GM21423 (cell line): ENCODE measurements around the gene ITLN1.
A peak's percentile ranks its signal among the peaks of the same experiment; 100 is the strongest.

Experiments used
- ATAC-seq: cut with Tn5 transposase; IDR thresholded peaks from one replicate; pipeline ENCODE4 v1.9.1; 2021; ENCODE audit warnings: mild to moderate bottlenecking, moderate library complexity; ENCODE audit not compliant: unreplicated experiment

Gene ITLN1

DNA sequence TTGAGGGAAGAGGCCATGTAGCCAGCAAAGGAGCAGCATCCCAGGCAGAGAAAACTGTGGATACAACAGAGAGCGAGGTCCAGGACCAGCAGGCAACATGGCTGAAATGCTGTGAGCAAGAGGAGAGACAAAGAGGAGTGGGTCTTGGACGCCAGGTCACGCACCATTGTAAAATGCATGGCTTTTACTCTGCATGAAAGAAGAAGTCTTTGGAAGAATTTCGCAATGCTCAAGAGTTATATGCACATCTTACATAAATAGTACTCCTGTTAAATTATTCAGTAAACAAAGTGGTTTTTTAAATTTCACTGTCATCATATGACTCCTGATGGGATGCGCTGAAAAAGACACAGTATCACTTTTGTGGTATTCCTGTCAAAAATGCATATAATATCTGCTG, 25.8 kb downstream of the ITLN1 start:
- ATAC-seq, result no peak

GRCh38 chr1:160858507-160858906, 26.5 kb downstream of the ITLN1 start:
- no peak for ATAC-seq

- no peak for ATAC-seq
Observed at GRCh38 chr1:160858097-160858496, 26.9 kb downstream of the ITLN1 start.

DNA sequence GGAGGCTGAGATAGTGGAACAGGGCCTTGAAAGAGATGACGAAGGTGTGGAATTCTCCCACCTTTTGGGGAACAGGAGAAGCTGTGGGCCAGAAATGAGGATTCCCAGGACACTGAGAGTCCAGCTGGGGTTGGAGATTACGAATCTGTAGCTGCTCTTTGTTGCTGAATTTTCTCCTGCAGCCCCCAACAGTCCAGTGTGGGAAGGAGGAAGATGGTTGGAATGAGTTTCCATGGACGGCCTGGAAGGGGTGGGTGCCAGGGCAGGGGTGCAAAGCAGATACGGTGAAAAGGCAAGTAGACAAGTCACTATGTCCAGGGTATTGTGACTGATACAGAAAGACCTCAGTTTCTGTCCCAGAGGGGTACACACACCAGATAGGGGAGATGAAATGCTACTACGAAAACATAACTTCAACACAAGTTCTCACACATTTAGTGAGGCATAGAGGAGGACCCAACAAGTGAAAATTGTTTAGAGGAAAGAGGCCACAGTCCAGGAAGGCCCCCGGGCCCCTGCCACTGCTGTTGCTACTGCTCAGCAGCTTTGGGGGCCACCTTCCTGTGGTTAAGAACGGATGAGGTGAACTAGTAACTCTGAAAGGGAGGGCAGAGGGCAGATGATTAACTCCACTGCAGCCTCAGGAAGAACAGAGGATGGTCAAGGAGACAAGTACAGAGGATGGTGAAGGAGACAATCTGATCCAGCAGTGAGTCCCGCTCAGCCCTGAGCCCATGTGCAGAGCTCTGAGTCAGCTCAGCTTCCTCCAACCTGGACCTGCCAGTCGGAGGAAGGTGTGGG, 29.6 kb downstream of the ITLN1 start:
- ATAC-seq, result peak; percentile 85

- ATAC-seq, result no peak
Observed at GRCh38 chr1:160853754-160854153, 31.2 kb downstream of the ITLN1 start.

DNA sequence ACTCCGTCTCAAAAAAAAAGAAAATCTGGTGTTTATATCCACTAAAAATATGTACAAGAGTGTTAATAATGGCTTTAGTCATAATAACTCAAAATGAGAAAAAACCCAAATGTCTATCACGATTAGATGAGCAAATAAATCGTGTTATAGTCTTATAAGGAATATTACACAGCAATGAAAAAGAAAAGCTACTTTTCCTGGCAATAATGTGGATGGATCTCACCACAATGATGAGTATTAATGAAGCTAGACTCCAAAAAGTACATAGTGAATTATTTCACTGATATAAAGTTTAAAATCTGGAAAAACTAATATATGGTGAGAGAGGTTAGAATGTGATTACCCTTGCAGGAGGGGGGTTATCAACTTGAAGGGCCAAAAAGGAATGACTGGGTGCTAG, 32.0 kb downstream of the ITLN1 start:
- ATAC-seq, result no peak

- ATAC-seq, result no peak
Observed at GRCh38 chr1:160850993-160851392, 34.0 kb downstream of the ITLN1 start.

- ATAC-seq, result no peak
Observed at GRCh38 chr1:160850541-160850940, 34.4 kb downstream of the ITLN1 start.

DNA sequence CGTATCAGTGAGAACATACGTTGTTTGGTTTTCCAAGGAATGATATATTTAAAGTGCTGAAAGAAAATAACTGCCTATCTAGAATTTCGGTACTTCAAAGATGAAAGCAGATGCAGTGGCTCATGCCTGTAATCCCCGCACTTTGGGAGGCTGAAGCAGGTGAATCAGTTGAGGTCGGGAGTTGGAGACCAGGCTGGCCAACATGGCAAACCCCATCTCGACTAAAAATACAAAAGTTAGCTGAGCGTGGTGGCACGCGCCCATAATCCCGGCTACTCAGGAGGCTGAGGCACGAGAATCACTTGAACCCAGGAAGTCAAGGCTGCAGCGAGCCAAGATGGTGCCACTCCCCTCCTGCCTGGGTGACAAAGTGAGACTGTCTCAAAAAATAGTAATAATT, 38.7 kb downstream of the ITLN1 start:
- ATAC-seq, result no peak

GRCh38 chr1:160844447-160845232, 40.3 kb downstream of the ITLN1 start:
- ATAC-seq, result no peak

GRCh38 chr1:160841079-160841478, 43.9 kb downstream of the ITLN1 start:
- no peak for ATAC-seq

DNA sequence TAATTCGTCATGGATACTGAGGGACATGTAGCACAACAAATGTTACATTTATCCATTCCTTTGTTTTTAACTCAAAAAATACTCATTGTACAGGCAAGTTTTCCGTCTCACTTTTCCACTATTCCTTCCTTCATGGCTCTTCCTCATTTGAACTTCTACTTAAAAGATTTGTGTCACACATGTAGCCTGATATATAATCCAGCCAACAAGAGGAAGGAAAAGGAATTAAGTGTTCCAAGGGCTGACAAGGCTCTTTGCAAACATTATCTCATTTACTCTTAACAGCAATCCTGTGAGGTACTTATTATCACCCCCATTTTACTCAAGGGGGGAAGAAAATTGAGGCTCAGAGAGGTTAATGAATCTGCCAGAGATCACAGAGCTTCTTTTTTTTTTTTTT, 45.2 kb downstream of the ITLN1 start:
- ATAC-seq, result no peak

GRCh38 chr1:160838888-160839287, 46.1 kb downstream of the ITLN1 start:
- no peak for ATAC-seq

- ATAC-seq, result peak; percentile 72
Observed at GRCh38 chr1:160837558-160838205, 47.3 kb downstream of the ITLN1 start.

DNA sequence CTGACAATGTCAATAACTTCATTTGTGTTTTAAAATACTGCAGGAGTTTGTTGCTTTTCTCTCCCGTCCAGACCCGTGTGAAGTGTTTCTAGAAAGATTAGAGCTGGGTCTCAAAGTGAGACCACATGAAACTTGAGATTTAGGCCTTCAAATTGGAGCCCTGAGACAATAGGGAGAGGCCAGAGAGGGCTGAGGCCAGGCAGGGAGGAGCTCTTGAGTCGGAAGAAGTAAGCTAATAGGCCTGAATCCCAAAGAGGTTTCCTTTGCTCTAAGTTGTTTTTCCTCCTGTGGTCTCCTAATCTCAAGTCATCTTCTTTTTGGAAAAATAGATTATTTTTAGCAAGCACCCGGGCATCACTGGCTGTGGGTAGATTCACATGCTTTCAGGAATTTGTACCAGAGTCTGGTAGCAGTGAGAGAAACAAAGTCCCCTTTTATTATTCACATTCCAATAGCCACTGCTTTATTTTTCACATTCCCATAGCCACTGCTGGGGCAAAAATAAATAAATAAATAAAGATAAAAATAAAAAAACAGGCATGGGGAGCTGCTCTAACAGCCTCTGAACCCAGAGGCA, 47.9 kb downstream of the ITLN1 start:
- ATAC-seq, result no peak

DNA sequence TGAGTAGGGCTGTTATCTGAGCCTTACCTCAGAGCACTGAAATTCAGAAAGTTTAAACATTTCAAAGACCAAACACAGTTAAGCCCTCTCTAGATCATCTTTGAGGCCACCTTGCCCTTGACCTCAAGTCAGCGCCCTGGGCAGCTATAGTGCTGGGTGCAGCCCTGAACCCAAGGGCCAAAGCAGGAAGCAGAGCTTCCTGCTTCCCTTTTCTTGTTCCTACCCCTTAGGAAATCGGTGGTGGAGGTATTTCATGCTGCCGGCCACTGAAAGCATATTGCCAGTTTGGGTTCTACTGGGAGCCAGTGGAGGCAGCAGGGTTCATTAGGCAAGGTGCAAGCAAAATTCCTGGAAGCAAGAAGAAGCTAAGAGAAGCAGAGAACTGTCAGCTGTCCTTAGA, 48.4 kb downstream of the ITLN1 start:
- no peak for ATAC-seq

GRCh38 chr1:160835751-160836150, 49.2 kb downstream of the ITLN1 start:
- no peak for ATAC-seq

DNA sequence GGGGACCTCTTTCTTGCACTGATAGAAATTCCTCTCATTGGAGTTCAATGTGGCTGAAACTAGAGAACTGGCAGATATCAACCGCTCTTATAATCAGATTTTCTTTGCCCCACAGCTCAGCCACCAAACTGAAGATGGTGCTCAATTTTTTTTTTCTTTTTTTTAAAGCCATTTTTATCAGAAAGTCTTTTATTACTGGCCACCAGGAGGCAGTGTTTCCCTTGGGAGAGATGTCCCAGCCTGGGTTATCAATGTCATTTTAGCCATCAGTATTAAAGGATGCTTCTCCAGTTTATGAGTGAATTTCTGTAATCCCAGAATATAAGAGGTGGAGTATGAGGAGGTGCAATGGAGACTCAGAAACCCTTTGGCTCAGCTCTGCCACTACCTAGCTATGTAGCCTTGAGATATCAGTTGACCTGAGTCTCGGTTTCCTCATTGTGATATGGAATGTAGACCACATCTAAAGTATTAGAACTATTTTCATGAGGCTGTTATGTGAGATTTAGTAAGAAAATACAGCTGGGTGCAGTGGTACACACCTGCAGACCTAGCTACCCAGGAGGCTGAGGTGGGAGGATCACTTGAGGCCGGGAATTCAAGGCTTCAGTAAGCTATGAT, 49.9 kb downstream of the ITLN1 start:
- ATAC-seq, result no peak

DNA sequence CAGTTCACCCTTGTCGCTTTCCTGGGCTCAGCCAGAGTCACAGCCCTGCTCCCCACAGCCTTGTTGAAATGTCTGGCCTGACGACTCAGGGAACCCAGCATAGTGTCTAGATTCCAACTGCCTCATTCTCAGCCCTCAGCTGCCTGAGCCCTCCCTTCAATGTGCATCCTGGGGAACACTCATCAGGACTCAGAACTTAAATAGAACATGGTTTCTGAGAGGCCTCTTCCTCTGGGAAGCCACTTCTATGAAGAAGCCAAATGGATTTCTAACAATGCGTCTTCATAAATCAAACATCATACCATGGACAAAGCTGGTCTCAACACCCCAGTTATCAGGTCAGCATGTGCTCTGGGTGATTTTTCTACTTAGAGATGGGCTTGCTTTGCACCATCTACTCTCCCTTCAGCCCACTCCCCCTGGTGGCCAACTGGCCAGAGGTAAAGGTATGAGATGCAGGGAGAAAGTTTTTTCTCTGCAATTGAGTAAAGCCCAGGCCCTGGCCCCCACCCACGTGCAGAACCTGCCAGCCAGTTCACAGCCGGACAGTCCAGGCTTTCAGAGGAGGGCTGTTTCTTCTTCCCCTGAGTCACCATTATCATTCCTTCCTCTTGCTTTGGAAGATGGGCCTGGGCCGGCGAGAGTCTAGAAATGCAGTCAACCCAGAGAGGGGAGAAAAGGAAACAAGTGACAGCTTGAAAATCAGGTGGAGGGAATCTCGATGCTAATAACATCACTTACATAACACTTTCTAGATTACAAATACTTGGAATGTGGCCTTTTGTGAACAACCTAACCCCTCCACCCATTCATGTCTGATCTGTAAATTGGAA, 54.4 kb downstream of the ITLN1 start:
- no peak for ATAC-seq

GRCh38 chr1:160829766-160830165, 55.2 kb downstream of the ITLN1 start:
- no peak for ATAC-seq
